Pons (tissue), 1 donor: Measurements from ENCODE around the gene MKKS.
A peak's percentile ranks its signal among the peaks of the same experiment; 100 is the strongest.

ENCODE experiments used
- DNase-seq: peaks from one replicate; pipeline ENCODE4 v3.0.0-alpha.2; 2016; ENCODE audit warnings: low spot score

Gene MKKS

DNA sequence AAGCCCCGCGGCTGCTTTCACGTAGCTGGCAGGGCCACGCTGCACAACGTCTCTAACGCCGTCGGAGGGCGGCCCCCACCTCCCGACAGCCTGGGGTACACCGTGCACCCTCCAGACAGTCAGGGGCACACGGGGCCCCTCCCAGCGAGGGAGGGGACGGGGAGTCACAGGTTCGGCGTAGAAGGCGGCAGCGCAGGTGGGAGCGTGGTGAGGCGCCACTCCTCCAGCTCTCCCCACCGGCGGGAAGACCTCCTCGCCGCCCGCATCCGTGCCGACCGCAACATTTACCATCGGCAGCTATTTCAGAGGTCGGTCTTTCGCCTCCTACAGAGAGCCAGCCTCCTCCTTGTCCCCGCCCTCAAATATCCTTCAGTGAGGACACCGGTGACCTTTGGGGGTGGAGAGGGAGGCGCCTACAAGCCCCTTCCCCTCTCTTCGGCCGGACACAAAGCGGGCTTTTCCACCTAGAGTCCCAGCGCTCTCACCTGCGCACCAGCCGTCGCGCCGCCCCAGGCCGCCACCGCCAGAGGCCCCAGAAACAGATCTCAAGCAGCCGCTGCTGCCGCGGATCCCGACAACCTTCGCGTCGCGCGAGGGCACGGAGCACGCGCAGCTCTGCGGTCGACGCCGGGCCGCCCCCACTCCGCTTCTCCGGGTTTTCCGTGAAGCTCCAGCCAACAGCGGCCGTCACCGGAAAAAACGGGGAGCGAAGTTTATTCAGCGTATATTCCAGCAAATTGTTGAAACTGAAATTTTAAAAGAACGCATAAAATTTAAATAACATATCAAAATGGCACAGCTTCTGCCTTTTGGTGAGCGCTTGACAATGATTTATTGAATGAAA lies at the start of gene MKKS:
TSS of gene MKKS (minus strand) at position 600 of the 844 bp plus-strand sequence. CDS start 20,708 bp downstream, outside the sequence.
- DNase-seq, result peak; percentile 24

DNA sequence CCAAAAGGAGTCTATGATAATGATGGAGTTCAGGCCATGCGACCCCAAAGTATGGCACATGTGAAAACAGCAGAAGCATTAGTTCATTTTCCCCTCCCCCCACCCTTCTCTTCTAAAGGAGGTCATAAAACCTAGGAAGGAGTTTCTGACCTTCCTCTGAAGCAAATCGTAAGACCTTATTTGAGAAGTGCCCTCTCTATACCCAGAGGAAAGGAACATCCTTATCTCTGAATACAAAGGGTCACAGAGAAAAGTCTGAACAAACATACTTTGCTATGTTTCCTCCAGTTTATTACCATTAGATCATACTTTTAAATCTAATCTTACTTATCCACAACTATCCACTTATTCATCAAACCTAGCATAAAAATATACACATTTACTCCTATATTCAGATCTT lies 49.7 kb upstream of the MKKS start:
- no peak for DNase-seq

DNA sequence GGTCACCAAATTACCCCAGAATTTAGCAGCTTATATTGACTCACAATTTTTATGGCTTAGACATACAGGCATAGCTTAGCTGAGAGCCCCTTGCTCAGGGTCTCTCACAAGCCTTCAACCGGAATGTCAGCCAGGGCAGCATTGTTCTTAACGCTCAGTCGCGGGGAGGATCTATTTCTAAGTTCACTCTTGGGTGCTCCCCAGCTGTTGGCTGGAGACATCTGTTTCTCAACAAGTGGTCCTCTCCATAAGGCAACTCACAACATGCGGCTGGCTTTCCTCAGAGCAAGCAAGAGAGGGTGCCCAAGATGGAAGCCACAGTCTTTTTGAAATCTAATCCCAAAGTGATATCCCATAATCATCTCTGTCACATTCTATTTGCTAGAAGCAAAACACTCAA lies 47.7 kb upstream of the MKKS start:
- DNase-seq, result no peak

DNA sequence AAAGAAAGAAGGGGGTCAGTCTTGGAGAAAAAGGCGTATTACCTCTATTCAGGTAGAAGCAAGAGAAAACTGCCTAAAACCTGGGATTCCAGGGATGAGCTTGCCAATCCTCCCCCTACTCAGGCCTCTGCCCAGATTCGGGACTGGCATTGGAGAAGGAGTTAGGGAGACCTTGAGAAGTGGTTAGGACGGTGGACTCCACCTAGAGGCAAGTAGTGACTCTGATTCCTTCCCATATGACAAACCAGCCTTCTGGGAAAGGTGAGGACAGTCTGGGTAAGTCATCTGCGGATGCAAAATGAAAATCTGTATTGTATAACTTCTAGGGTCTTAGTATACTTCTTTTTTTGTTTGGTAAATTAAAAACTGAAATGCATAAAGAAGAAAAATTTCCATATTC lies 44.9 kb upstream of the MKKS start:
- no peak for DNase-seq

DNA sequence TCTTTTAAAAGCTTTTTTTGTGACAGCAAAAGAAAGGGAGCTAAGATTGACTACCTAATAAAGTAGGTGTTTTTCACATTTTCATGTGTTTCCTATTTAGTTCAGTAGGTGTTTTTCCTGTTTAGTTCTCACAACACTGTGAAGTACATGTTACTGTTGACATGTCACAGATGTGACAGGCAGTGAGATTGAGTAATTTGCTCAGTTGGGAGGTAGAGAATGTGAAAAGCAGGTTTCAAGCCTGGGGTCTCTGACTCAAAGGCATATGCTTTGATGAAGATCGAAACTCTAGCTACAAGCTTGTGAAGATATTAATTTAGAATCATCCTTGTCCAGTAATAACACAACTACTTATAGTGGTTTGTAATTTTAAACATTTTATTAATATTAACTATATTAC lies 44.2 kb upstream of the MKKS start:
- DNase-seq, result no peak

DNA sequence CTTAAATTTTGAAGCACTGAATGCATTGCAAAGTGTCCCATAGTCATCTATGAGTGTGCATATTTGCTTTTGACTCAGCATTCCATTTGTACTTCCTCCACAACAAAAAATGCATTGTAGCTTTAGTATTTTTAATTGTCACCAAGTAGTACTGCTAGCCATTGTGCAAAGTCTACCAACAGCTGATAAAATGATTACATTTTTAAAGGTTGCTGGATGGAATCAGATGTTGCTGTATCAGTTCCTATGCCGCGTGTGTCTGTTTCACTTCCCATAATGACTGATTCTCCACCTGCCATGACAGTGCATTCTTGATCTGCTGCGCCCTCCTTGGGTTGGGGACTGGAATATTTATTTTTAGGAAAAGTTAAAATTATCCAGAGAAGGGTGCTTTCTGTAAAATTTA lies 42.3 kb upstream of the MKKS start:
- DNase-seq, result peak; percentile 49

DNA sequence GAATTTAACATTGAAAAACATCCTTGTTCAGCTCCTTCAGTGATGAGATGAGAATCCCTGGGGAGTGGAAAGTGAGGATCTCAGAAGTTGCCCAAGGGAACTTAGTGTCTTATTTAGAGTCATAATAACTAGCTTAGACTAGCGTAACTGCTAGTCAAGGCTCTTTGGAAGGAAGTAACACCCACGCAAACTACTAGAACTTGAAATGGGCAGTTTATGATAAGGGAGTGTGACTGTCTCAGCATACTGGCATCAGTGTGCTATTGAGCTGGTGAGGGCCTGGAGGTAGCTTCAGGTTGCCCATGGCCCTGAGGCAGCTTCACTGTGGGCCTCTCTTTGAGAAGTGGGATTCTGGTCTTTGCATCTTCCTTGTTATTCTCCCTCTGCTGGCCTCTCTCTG lies 41.2 kb upstream of the MKKS start:
- DNase-seq, result no peak

DNA sequence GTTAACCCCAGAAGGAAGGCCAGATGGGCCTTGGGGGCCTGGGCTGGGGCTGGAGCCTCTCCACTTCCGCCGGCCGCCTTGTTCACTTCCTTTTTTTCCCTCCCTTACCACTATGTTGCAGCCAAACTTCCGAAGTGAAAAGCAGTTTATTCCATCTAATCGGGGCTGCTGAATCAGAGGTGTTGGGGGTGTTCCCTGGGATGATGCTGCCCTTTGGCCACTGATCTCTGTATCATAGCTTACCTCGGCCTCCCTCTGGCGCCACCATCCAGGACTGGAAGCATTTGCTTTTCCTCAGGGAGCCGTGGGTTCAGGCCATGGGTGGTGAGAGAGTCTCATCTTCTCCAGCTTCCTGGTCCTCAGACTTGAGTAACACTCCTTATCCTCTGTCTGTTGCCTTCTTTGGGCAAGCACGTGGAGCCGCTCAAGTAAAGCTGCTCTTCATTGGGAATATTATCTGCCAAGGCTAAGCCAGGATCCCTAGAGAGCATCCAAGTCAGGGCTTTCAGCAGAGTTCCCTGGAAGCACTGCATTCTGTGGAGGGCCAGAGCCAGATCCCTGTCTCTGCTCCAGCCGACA lies 40.7 kb upstream of the MKKS start:
- no peak for DNase-seq

DNA sequence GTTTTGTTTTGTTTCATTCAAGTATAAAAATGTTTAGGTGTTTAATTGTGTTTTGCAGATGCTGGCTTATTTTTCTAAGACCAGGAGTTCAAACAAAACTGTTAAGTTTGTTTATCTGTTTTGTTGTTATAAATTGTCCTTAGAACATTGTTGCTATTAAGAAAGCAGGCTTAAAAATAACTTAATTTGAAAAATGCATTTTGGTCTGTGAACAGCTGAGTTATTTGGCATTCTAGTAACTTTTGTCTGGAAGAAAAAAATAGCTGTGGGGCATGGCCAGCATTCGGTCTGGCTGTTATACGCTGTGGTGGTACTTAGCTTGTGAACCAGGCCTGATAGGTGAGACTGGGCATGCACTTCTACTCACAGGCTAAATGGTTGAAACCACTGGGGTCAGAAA lies 38.8 kb upstream of the MKKS start:
- DNase-seq, result no peak

DNA sequence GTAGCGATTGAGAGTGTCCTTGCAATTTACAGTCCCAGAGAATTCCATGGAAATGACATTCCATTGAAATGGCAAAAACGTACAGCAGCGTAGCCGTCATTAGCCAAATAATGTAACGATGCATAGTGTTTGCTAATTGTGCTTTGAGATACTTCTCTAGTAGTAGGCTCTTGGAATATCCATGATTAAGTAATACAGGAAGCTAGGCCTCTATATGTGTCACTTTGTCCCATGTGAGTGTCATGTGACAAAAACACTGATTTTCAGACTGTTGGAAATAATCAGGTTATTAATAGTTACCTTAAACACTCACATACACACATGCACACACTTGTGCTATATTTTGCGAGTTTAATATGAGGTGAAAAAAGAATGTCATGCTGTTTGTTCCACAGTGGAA lies 36.3 kb upstream of the MKKS start:
- no peak for DNase-seq

DNA sequence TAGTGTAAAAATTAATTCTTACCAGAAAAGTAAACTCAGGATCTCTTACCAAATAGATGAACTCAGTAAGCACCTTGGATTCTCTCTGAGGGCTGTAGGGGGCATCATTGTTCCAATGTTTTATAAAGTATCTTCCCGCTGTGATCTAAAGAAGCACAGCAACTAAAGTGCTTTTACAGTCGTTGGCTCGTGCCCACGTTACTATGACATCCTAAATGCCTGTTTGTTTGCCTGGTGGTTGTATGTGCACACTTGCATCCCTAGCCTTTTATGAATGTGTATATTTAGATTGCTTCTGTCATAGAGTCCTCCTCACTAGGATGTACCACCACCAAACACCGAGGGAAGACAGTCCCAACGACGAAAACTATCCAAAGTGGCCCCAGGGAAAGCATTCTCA lies 35.6 kb upstream of the MKKS start:
- peak; percentile 93 for DNase-seq

DNA sequence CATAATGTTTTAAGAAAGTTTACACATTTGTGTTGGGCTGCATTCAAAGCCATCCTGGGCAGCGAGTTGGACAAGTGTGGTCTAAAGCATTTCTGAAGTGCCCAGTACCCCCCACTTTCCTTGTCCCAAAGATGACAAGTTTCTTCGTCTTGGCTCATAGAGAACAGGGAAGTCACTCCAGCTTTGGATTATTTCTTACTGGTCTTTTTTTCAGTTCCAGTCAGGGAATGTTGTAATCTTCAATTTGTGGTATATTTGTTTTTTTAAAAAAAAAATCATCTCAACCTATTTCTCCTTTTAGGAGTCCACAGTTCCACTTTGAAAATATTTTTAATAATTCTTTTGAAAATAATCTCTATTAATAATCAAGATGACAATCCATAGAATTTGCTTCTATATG lies 35.0 kb upstream of the MKKS start:
- DNase-seq, result no peak

DNA sequence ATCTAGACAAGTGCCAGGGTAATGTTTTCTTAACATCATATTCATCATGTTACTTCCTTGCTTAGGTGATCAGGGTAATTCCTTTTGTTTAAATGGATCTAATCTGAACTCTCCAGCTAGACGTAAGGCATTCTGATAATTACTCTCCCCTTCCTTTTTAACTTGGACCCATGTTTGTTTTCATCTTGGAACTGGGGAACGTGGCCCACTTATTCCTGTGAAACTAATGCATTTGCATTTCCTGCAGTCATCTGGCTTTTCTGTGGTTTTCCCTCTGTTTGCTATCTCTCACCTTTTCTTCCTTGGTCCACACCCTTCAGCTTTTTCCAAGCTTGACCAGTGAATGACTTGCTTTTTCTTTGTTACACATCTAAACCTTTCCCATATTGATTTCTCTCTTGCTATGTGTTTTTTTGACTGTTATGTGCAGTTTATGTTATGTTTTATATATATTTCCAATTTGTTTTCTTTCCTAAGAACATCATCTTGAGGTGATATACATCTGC lies 34.4 kb upstream of the MKKS start:
- no peak for DNase-seq

DNA sequence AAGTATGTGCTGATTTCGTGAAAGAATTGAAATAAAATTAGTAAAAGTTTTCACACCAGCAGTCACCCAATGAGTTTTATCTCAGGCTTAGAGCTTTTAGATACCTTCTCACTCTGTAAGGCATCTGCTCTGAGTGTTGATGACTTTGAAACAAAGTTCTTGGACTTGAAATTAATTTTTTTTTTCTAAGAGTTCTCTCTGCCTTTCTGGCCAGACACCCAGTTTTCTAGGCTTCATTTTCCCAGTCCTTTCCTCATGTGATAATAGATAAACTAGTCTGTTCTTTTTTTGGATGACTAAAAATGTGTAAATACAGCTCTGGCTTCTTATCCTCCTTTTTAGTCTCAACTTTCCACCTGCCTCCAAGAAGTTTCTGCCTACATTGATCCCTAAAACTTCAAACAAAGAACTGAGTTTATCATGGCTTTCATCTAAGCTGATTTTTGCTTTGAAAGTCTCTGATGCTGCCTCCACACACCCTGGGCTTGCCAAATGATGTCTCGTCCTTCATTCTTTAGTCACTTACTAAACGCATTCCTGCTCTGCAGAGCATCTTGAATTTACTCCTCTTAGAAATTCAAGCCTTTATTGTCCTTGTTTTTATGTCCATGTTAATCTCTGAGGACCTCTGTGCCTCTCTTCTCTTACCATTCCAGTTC lies 33.8 kb upstream of the MKKS start:
- no peak for DNase-seq

DNA sequence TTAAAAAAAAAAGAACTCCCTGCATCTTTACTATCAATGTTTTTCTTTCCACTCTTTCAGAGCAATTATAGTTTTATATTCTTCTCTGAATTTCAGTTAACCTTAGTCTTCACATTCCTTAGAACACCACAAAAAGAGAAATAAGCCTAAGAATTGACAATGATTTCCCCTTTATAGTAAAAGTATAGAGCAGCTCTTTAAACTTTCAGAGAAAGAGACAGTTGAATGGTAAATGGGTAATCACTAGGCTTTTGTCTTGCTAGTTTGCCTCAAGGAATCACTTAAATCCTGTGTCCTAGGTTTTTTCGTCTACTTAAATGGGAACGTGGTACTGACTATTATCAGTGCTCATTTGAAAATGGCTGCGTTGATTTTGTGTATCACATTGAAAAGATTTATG lies 32.8 kb upstream of the MKKS start:
- no peak for DNase-seq

DNA sequence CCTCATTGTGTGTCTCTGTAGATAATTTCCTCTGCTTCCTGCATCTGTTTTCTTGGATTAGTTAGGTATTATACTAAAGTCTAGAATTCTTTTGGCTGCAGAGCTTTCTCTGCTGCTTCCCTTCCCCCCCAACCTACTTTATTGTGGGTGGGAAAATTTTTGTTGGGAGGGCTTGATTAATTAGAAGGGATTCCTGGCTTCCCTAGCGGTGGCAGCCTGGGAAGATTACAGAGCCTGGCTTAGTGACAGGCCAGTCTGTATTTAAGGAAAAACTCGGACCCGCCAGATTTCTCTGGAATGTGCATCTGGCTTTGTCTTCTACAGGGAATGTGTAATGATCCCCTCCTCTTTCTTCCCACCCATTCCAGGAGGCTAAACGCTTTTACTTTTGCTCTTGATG lies 32.3 kb upstream of the MKKS start:
- DNase-seq, result no peak

DNA sequence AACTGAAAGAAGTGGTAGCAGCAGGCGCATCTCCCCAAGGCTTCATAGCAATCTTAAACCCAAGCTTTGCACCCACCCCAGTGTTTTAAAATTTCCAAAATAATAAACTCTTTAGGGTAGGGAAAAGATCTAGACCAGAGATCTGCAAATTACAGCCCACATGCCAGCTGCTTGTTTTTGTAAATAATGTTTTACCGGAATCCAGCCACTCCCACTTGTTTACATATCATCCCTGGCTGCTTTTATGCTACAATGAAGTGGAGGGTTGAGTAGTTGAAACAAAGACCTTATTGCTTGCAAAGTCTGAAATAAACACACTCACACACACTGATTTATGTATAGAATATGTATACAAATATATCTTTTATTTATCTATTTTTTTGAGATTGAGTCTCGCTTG lies 31.1 kb upstream of the MKKS start:
- DNase-seq, result no peak

DNA sequence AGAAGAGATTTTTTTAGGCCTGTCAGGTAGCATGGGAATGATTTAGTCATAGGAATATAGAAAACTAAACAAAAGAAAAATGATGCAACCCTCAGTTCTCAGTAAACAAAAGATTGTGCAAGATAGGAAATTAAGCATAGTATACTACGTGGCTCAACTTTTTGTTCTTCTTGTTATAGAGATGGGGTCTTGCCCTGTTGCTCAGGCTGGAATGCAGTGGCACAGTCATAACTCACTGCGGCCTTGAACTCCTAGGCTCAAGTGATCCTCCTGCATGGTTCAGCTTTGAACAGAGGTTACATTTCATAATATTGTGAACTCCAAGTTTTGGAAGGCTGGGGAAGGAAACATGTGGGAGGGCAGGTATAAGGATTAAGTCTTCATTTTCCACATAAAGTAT lies 29.6 kb upstream of the MKKS start:
- DNase-seq, result no peak

DNA sequence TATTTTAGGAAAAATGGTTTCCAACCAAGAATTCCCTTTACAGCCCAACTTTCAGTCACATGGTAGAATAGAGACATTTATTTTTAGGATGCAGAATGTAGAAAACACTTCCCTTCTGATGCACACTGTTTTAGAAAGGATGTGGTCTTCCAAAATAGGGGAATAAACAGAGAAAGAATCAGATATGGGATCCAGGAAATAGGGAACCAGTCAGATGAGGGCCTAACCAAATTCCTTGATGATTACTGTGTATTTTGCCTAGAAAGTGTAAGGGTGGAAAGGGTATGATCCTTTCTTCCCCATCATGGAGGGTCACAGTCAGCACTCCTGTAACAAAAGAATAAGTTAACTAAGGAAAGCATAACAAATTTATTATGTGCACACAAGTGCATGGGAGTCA lies 28.5 kb upstream of the MKKS start:
- no peak for DNase-seq

DNA sequence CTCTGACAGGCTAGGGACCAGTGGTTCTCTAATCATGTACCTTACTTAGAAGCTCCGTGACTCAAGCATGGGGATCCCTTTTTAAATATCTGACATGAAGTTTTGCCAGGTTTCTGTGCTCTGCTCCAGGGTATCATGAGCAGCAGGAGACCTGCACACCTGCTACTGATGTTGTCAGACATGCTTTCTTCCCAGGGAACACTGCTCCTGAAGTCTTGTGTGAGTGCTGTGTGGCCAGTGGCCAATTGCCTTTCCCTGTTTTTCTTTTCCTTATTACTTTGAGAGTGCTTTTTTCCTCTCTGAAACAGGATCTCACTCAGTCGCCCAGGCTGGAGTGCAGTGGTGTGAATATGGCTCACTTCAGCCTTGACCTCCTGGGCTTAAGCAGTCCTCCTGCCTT lies 27.5 kb upstream of the MKKS start:
- DNase-seq, result no peak

DNA sequence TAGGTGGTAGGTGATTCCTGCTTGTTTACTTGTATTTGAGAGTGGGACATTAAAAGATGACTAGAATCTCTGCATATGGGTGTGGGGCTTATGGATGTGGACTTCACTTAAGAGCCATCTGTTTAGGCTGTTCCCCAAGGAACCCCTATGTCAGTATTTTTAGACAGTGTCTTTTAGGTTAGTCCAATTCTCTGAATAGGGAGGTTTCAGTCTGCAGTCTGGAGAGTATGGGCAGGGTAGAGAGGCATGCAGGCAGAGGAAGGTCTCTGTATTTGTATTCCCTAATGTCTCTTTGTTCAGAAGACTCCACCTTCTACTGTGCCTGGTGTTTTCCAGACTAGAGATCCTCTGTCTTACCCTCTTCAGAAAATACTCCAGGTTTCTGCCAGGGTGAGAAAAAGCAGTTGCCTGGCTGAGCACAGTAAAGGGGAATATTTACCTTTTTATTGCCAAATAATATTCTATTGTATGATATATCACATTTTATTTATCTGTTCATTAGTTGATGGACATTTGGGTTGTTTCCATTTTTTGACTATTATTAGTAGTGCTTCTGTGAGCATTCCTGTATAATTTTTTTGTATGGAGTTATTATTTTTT lies 20.2 kb upstream of the MKKS start:
- DNase-seq, result no peak

DNA sequence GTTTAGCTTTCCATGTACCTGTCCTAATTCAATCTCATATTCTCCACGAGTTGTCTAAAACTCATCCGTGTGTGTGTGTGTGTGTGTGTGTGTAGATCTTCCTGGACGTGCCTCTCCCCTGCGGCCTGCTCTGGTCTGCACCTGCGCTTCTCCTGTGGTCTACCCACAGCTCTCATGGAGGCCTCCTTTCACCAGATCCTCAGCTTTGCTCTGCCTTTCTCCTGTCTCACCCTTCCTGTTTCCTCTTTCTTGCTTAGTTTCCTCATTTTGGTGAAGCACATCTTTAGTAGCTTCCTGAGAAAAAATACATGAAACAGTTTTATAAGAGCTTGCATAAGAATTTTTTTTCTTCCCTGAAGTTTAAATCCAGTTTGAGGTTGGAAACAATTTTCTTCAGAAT lies 19.2 kb upstream of the MKKS start:
- DNase-seq, result peak; percentile 64

DNA sequence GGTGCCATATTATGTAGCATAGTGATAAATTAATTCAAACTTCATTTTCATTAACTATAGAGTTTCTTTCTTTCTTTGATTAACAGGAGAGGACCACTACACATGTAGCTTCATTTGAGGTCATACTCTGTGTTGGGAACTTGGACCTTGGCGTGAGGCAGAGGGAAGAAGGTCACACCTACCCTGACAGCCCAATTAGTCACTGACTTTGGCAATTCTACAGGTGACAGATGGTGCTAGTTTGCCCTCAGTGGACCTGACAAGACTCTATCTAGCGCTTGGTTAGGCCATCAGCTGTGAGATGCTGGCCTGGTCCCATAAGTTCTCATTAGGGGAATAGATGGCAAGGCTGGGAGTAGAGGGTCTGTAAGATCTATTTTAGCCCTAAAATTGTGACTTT lies 15.2 kb upstream of the MKKS start:
- no peak for DNase-seq
